HG03354 (cell line): ENCODE results near the gene FGR.
"Not testable (repeated sequence)": the region's sequence is repeated elsewhere in the genome, so short reads cannot be mapped to it uniquely, and the experiment has no call there.

Experiments used
- ATAC-seq: cut with Tn5 transposase; IDR thresholded peaks from one replicate; pipeline ENCODE4 v1.9.1; 2021; ENCODE audit warnings: mild to moderate bottlenecking; ENCODE audit not compliant: unreplicated experiment, poor library complexity, severe bottlenecking

FGR gene

DNA sequence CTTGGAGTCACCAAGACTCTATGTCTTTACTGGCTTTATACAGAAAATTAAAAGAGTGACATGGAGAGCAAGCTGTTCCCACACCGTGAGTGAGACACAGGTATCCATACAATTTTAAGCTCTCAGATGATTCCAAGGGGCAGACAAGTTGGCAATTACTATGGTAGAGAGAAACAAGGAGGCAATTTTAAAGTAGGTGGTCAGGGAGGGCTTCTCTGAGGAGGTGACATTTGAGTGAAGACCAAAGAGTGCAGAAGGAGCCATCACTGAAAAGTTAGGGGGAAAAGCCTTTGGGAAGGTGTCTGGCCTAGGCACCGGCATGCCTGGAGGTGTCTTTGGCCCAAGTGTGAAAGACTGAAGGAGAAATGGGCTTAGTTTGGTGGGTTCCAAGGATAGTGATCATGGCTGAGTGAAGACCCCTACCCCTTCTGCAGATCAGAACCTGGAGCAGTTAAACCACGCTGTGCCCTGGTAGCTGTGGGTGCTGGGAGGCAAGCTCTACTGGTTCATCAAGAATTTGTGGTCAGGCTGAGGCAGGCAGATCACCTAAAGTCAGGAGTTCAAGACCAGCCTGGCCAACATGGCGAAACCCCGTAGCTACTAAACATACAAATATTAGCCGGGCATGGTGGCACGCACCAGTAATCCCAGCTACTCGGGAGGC, 26.6 kb upstream of the FGR start:
- ATAC-seq = no peak

DNA sequence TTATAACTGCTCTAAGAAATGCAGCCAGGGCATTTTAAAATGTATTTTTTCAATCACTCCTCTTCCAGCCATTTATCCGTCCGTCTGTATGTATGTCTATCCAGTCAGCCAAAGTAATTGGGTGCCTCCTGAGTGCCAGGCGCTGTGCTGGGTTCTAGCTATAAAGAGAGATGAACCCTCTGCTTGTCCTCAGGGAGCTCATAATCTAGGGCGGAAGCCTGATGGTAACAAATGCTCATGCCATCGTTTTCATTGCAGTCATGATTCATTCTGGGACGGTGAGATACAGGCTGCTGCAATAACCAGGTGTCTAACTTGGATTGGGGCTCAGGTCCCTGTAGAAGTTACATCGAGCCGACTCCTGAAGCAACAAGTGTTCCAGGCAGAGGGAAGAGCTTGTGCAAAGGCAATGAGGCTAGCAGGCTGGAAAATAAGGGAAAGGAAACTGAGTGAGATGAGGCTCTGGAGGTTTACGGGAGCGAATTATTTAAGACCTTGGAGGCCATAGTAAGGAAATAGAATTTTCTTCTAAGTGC, 25.4 kb upstream of the FGR start:
- no peak for ATAC-seq

DNA sequence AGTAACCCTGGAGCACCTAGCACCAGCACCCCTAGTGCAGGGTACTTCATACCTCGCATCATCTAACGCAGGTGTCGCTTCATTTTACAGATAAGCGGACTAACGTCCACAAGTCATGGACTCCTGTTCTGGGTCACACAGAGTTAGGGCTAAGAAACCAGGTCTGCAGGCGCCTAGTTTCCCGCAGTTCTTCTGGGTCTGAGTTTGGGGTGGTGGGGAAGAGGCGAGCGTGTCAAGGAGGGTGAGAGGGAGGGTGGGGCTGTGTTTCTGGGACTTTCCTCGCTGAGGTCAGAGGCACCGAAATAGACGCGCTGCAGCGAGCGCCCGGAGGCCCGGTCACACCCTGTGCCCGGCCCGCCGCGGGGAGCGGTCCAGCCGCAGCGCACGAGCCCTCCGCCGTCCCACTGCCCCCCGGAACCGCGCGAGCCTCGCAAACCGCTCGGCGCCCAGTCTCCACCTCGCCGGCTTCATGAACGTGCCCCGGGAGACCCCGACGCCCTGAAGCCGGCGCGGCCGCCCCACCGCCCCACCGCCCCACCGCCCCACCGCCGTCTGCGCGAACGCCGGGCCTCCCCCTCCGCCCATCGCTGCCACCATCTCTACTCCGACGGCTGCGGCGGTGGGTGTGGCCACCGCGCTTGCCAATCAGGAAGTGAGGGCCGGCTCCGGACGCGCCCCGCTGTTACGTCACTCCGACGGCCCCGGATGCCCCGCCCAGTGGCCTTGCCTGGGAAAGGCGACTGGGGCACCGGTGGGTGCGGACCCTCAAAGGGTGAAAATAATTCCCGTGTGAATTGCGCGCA, 24.7 kb upstream of the FGR start:
- peak; percentile 70 for ATAC-seq

DNA sequence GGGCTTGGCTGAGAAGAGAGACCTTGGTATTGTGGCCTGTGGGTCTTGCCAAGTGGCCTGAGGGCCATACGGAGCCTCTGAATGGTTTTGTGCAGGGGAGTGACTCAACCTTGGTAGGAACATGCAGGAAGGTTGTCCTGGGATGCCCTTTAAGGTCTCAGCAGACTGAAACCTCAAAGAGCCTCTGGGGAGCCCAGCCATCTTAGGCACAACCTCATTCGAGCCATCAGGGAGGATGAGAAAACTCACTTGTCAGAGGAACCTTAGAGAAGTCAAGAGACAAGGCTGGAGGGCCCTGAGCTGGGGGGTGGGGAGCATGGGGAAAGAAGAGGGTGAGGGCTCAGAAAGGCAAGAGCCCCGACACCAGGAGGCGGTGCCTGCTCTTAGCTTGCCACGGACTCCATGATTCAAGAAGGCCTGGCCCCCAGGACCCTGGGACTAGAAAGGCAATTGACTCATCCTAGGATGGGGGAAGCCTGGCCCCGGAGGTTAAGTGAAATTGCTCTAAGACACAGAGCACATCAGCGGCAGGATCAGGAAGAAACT, 24.0 kb upstream of the FGR start:
- peak; percentile 11 for ATAC-seq

DNA sequence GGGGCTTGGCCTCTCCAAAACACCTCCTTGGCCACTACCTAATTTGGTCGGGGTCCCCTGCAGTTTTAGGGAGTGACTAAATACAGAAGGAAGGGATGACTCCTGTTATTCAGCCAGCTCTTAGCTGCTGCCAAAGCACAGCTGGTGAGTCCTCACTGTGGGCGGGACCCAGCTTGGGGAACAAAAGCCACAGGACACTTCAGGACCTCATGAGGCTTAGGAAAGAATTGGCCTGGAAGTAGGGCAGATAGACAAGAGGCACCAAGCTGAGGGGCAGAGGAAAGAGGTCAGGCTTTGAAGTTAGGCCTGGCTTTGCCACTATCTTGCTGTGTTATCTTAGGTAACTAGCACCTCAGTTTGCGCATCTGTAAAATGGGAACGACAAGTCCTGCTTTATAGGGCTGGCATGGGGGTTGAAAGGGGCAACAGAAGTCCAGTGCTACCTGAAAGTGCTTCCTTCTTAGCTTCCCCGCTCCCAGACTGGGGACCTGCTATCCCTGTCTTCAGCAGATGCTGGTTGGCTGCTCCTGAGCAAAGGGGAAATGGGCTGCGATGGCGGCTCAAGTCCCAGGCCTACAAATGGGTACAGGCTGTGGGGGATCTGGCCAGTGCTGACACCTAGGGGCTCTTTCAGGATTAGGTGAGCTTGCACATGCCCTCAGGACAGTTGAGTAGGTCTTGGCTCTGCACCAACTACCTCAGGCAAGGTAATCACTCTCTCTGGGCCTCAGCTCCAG, 21.3 kb upstream of the FGR start:
- ATAC-seq = no peak

DNA sequence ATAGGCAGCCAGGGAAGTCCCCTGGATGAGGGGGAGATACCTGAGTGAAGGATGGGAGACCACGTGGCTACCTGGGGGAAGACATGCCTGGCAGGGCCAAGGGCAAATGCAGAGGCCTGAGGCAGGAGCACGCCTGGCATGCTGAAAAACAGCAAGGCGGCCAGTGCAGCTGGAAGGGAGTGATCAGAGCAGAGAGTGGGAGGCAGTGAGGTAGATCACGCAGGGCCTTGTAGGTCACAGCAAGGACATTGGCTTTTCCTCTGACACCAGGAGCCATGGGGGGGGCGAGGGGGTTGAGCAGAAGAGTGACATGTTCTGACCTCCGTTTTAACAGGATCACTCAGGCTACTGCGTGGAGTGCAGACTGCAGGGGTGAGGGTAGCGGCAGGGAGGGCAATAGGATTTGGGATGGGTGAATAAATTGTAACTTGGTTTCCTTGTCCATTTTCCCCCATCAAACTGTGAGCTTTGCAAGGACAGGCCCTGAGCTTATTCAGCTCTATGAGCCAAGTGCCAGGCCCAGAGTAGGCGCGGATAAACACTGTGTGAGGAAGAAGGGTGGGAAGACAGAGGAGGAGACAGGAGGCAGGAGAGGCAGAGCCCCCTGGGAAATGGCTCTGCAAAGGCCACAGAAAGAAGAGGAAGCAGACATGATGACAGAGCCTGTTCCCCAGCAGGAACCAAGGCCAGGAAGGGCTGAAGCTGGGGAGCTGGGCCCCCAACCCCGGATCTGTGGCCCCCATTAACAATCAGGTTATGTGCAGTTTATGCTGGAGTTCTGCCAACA, 20.4 kb upstream of the FGR start:
- no peak for ATAC-seq

DNA sequence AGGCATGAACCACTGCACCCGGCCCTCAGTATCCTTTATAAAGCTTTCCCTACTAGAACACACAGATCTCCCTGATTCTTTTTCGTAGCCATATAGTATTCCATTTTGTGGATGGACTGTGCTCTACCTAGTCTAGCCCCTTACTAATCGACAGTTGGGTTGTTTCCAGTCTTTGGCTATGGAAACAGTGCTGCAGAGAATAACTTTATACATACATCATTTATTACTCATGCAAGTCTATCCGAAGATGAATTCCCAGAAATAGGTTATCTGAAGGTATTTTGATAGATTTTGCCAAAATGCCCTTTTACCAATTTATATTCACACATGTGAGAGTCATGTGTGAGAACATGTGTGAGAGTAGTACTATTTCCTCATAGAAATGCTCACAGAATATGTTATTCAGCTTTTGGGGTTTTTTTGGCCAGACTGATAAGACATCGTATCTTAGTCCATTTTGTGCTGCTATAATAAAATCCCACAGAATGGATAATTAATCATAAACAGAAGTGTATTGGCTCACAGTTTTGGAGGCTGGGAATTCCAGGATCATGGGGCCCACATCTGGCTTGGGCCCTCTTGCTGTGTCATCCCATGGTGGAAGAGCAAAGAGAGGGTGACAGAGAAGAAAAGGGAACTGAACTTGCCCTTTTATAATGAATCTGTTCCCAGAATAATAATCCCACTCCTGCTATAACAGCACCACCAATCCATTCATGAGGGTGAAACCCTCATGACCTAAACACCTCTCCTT, 17.3 kb upstream of the FGR start:
- ATAC-seq = no peak

DNA sequence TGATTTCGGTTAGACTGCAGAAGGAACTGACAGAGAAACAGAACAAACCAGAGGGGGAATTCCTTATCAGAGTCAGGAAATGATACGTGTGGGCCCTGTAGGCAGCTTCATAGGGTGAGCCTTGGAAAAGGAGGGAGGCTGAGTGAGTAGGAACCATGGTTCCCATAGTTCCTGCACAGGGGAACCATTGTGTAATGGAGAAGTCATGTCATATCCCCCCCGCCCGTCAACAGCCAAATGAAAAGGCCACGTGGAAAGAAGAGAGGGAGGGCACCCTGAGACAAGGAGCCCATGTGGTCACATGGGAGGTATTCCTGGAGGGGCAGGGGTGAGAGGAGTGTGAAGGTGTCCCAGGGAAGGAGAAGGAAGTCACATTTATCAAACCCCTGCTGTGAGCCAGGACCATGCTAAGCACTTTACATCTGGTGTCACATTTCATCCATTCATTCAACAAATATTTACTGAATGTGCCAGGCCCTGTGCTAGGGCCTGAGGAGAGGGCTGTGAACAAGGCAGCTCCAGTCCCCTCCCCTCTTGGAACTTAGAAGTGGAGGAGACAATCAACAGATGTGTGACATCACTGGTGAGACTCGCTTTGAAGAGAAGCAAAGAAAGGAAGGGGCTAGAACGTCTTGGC, 15.7 kb upstream of the FGR start:
- ATAC-seq = no peak

DNA sequence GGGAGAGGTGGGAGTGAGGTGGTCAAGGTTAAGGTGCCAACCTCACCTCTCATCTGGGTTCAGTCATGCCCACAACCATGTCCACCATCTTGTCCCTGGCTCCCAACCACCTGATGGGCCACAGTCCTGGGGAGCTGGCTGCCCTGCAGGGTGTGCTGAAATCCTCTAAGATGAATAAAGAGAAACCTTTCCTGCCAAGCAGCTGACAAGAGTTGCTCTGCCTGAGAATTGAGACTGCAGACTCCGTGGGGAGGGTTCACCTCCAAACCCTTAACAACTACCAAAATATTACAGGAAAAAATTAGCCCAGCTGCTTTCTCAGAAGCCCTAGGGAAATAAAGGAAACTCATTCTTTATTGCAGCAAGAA, 15.2 kb upstream of the FGR start:
- no peak for ATAC-seq

DNA sequence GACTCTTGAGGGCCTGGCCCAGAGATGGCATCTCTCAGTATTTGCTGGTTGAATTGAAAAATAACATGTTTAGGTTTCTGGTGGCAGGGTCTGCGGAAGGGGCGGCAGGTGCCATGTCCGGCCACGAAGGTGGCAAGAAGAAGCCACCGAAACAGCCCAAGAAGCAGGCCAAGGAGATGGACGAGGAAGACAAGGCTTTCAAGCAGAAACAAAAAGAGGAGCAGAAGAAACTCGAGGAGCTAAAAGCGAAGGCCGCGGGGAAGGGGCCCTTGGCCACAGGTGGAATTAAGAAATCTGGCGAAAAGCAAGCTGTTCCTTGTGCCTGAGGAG, 14.3 kb upstream of the FGR start:
- no peak for ATAC-seq

DNA sequence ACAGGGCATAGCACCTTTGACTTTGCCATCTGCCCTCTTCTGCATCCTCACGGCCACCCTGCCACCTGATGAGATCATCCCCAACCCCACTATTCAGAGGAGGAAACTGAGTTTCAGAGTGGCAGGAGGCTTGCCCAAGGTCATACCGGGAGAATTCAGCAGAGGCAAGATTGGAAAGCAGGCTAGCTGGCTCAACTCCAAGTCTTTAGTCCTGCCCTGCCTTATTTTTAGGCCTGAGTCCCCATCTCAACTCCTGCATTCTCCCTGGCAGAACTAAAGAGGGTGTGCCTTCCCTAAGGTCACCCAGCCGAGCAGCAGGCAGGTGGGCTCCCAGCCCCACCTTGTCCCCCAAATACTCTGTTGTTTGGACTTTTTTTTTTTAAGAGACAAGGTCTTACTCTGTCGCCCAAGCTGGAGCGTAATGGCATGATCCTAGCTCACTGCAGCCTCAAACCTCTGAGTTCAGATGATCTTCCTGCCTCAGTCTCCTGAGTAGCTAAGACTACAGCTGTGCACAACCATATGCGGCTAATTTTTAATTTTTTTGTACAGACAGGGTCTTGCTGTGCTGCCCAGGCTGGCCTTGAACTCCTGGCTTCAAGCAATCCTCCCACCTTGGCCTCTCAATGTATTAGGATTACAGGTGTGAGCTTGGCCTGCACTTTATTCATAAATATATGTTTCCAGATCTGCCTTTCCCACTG, 13.8 kb upstream of the FGR start:
- no peak for ATAC-seq

DNA sequence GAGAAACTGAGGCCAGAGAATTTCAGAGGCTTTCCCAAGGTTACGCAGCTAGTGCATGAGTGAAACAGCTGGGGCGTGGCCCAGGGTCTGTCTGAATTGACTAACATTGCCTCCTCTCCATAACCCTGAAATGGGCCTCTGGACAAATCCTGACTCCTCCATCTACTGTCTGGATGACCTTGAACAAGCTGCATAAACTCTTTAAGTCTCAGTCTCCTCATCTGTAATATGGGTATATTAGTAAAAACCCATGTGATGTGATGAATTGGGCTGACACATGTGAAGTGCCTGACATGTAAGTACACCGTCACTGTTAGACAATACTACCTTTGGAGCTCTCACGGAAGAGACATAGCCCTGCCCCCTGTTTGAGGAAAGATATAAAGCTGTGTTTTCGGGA, 12.3 kb upstream of the FGR start:
- ATAC-seq = no peak

DNA sequence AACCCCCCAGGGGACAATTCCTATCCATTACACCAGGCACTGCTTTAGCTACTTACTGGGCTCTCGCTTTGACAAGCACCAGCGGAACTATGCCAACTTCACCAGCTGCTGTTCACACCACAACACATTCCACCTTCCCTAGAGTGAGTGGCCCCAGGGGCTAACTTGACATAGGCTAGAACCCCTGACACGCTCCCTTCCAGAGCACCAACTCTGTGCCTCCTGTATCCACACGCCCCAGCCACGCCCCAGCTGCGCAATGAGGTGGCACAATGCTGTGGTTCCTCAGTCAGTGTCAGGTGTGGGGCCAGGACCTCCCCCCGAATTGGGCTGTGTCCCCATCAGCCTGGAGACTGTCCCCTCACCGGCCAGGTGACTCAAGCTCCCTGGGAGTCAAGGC, 11.7 kb upstream of the FGR start:
- no peak for ATAC-seq

DNA sequence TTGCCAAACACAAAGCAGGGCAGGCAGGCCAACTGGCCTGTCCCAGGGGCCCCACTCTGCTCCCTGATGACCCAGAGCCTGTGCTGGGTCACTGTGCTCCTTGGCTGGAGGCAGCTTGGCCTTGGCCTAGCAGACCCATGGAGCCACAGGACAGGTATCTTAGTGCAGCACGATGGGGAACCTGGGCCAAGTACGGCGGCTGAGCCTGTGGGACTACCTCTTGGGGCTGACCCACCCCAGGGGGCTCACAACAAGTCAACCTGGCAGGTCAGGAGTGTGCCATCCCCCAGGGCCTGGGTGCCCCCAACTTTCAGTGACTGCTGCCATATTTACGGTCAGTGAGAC, 10.1 kb upstream of the FGR start:
- ATAC-seq = no peak

DNA sequence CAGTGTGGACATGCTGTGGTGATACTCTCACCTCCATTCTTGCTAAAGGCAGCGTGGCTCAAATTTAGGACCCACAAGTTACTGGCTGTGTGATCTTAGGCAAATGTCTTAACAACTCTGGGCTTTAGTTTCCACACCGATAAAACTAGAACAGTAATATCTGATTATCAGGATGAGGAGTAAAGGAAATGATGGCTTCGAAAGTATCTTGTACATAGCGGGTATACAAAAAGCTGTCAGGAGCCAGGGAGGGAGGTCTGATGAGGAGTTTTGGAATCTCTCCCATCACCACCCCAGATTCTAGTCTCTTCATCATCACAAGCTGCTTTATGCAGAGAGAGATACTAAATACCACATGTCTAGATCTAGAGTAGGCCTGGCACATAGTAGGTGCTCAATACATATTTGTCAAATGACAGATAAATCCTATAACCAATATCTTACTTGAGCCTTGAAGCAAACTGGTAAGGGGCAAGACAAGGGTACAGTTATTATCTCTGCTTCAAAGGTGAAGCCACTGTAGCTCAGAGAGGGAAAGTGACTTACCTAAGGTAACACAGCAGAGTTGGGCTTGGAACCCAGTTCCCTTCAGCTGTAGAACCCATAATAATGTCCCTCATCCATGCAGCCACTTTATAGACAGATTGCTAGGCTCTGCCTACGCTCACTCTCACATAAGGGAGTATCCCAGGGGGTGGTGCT, 9.5 kb upstream of the FGR start:
- no peak for ATAC-seq

DNA sequence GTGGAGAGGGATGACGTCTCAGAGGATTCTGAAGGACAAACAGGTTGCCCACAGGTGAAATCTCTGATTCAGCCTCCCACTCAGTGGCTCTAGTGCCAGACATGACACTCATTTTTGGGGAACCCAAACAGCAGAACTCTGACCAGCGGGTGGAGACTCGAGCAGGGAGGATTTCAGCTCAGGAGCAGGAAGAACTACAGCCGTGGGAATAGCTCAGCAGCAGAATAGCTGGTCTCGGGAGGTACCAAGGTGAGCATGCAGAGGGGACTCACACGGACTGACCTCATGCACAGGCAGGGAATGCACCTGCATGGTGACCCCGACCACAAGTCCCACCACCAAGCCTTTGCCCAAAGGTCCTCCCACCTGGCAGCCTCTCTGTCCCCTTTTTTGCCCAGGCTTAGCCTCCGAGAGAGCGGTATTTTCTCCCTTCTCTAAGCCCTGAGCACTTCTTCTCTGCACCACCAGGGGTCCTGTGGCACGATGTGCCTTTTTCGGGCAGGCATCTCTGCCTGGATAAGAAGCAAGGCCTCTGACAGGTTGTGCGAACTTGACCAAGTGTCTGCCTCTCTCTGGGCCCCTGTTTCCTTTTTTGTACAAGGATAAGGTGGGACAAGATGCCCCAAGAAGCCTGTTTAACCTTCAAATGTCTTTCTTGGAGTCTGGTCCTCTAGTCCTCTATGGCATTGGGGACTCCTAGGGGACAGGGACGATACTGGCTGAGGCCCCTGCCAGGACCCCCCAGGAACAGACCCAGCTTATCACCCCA, 8.8 kb upstream of the FGR start:
- no peak for ATAC-seq

DNA sequence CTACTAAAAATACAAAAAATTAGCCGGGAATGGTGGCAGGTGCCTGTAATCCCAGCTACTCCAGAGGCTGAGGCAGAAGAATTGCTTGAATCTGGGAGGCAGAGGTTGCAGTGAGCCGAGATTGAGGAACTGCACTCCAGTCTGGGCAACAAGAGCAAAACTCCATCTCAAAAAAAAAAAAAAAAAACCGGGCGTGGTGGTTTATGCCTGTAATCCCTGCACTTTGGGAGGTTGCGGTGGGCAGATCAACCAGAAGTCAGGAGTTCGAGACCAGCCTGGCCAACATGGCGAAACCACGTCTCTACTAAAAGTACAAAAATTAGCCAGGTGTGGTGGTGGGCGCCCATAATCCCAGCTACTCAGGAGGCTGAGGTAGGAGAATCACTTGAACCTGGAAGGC, 5.5 kb upstream of the FGR start:
- not testable (repeated sequence) for ATAC-seq
